Activated naive CD8-positive, alpha-beta T cell treated with anti-CD3 and anti-CD28 coated beads, Interleukin-2, amount 10 ng/mL, durations not matched to agents 7 days and 5 days (primary cell): ENCODE measurements around the gene CDK5RAP2. TPM values are rescaled to one million over a fixed set of nuclear protein-coding genes. Genes with fewer than 3 reads are reported as not detected.
"Not testable (repeated sequence)": the region's sequence is repeated elsewhere in the genome, so short reads cannot be mapped to it uniquely, and the experiment has no call there.

Experiments used
- ATAC-seq: fragments of 150-1000 bp; cut with Tn5 transposase; one replicate; pipeline ENCODE4 v1.10.0; 2021; ENCODE audit warnings: low read depth, moderate library complexity
- POLR2A ChIA-PET: fragments of 350-600 bp; sonication (Branson Sonifier 250); formaldehyde crosslinking; loops from one replicate; lab custom pipeline; 2021; ENCODE audit warnings: antibody characterized with exemption; lab: Charles Lee
- DNase-seq: peaks from one replicate; pipeline ENCODE4 v3.0.0; 2021
- H3K27ac Mint-ChIP-seq: one replicate; pipeline ENCODE4 v1.8.0; 2022; ENCODE audit warnings: mild to moderate bottlenecking, mixed read lengths
- H3K27me3 Mint-ChIP-seq: one replicate; pipeline ENCODE4 v1.8.0; 2022; ENCODE audit warnings: mild to moderate bottlenecking, moderate library complexity, mixed read lengths
- H3K36me3 Mint-ChIP-seq: one replicate; pipeline ENCODE4 v1.8.0; 2021; ENCODE audit warnings: mild to moderate bottlenecking, mixed read lengths
- H3K4me1 Mint-ChIP-seq: one replicate; pipeline ENCODE4 v1.8.0; 2021; ENCODE audit warnings: mixed read lengths
- H3K4me3 Mint-ChIP-seq: one replicate; pipeline ENCODE4 v1.8.0; 2022; ENCODE audit warnings: mild to moderate bottlenecking, moderate library complexity, mixed read lengths
- H3K9me3 Mint-ChIP-seq: one replicate; pipeline ENCODE4 v1.8.0; 2021; ENCODE audit warnings: mixed read lengths
- total RNA-seq, 2 experiments: library from RNA; stranded (reverse); gene quantifications; one replicate each; pipeline ENCODE4 v1.2.3, GENCODE V29; 2021

CDK5RAP2 gene
- total RNA-seq, 2 experiments from 2014 or later = 113 TPM

- peaks cover 11% of the 10 kb centered on the region for H3K9me3 Mint-ChIP-seq
- POLR2A ChIA-PET = no interaction called here
- peaks cover 4% of the 10 kb centered on the region for H3K4me1 Mint-ChIP-seq
- no peak for ATAC-seq
- peaks cover 80% of the 10 kb centered on the region for H3K36me3 Mint-ChIP-seq
- no peak overlapping the region for H3K27ac Mint-ChIP-seq
- no peaks in the 10 kb centered on the region for H3K27me3 Mint-ChIP-seq
- DNase-seq = no peak
- no peak overlapping the region for H3K4me3 Mint-ChIP-seq
Observed at GRCh38 chr9:120507936-120508510, 71.9 kb downstream of the CDK5RAP2 start.

DNA sequence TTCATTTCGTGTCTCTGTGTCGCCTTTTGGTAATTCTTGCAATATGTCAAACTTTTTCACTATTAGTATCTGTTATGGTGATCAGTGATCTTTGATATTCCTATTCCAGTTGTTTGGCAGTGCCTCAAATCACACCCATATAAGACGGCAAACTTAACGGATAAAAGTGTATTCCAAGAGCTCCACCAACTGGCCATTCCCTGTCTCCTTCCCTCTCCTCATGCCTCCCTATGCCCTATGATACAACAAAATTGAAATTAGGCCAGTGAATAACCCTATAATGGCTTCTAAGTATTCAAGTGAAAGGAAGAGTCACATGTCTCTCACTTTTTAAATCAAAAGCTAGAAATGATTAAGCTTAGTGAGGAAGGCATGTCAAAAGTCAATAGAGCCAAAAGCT, 74.8 kb downstream of the CDK5RAP2 start:
- no peak for ATAC-seq
- Mint-ChIP-seq H3K9me3 (peaks cover 10% of the 10 kb centered on the region), H3K27me3 (no peaks in the 10 kb centered on the region), H3K27ac (no peak overlapping the region), H3K36me3 (peaks cover 69% of the 10 kb centered on the region), H3K4me3 (no peak overlapping the region), H3K4me1 (peaks cover 5% of the 10 kb centered on the region)
- no peak for DNase-seq
- POLR2A ChIA-PET = no interaction called here

- peaks cover 3% of the 10 kb centered on the region for H3K4me1 Mint-ChIP-seq
- DNase-seq (no peak), ATAC-seq (no peak)
- no peak overlapping the region for H3K27ac Mint-ChIP-seq
- no peak overlapping the region for H3K4me3 Mint-ChIP-seq
- peaks cover 46% of the 10 kb centered on the region for H3K36me3 Mint-ChIP-seq
- POLR2A ChIA-PET = no interaction called here
- no peaks in the 10 kb centered on the region for H3K27me3 Mint-ChIP-seq
- no peaks in the 10 kb centered on the region for H3K9me3 Mint-ChIP-seq
Observed at GRCh38 chr9:120500733-120501132, 79.2 kb downstream of the CDK5RAP2 start.

DNA sequence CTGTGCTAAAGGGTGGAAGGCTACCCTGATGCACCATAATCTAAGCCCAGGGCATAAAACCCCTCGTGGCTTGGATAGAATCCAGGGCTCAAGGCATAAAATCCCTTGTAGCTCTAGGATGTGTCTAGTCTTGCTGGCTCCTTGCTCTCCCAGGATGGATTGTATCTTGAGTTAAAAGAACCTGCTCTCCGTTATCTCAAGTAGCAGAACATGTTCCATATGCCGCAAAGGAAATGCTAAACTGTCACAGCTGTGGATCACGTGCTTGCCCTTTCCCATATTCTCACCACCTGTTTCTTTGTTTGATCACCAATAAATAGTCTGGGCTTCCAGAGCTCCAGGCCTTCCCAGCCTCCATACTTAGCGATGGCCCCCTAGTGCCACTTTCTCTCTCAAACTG, 82.1 kb downstream of the CDK5RAP2 start:
- H3K9me3 Mint-ChIP-seq, H3K27ac Mint-ChIP-seq, H3K4me1 Mint-ChIP-seq, H3K27me3 Mint-ChIP-seq, POLR2A ChIA-PET, DNase-seq, ATAC-seq, H3K4me3 Mint-ChIP-seq: not testable (repeated sequence)
- H3K36me3 Mint-ChIP-seq = peaks cover 33% of the 10 kb centered on the region

DNA sequence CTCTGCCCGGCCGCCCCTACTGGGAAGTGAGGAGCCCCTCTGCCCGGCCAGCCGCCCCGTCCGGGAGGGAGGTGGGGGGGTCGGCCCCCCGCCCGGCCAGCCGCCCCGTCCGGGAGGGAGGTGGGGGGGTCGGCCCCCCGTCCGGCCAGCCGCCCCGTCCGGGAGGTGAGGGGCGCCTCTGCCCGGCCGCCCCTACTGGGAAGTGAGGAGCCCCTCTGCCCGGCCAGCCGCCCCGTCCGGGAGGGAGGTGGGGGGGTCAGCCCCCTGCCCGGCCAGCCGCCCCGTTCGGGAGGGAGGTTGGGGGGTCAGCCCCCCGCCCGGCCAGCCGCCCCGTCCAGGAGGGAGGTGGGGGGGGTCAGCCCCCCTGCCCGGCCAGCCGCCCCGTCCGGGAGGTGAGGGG, 83.5 kb downstream of the CDK5RAP2 start:
- H3K4me3 Mint-ChIP-seq, POLR2A ChIA-PET, H3K27me3 Mint-ChIP-seq, H3K27ac Mint-ChIP-seq, H3K9me3 Mint-ChIP-seq, H3K4me1 Mint-ChIP-seq, ATAC-seq, DNase-seq: not testable (repeated sequence)
- H3K36me3 Mint-ChIP-seq = peaks cover 29% of the 10 kb centered on the region

GRCh38 chr9:120490888-120491595, 88.9 kb downstream of the CDK5RAP2 start:
- Mint-ChIP-seq H3K27me3 (no peaks in the 10 kb centered on the region), H3K27ac (peak overlapping the region; percentile 5), H3K4me3 (no peak overlapping the region), H3K9me3 (no peaks in the 10 kb centered on the region), H3K36me3 (peaks cover 52% of the 10 kb centered on the region), H3K4me1 (peaks cover 7% of the 10 kb centered on the region)
- ATAC-seq (peak; percentile 33), DNase-seq (no peak)
- POLR2A ChIA-PET = no interaction called here

DNA sequence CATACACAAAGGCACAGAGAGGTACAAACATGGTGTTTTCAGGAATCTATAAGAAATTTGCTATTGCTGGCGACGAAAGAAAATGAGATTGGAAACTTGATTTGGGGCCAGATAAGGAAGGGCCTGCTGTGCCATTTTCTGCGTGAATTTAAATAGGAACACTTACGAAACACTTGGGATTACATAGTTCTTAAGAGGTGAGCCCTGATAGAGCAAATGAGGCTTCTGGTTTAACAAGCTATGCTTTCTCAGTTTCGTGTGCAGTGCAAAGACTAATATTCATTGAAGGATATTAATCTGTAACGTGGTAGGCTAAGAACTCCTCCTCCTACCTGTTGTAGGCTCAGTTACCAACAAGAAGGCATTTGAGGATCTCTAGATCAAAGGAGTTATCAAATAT, 93.1 kb downstream of the CDK5RAP2 start:
- DNase-seq (no peak), ATAC-seq (no peak)
- Mint-ChIP-seq H3K36me3 (peaks cover 47% of the 10 kb centered on the region), H3K4me3 (no peak overlapping the region), H3K27me3 (no peaks in the 10 kb centered on the region), H3K4me1 (peaks cover 7% of the 10 kb centered on the region), H3K9me3 (no peaks in the 10 kb centered on the region), H3K27ac (no peak overlapping the region)
- POLR2A ChIA-PET = no interaction called here

GRCh38 chr9:120486347-120486746, 93.6 kb downstream of the CDK5RAP2 start:
- no peaks in the 10 kb centered on the region for H3K27me3 Mint-ChIP-seq
- no peak for ATAC-seq
- no peak overlapping the region for H3K27ac Mint-ChIP-seq
- DNase-seq = no peak
- peaks cover 4% of the 10 kb centered on the region for H3K4me1 Mint-ChIP-seq
- POLR2A ChIA-PET = no interaction called here
- H3K4me3 Mint-ChIP-seq = no peak overlapping the region
- no peaks in the 10 kb centered on the region for H3K9me3 Mint-ChIP-seq
- H3K36me3 Mint-ChIP-seq = peaks cover 47% of the 10 kb centered on the region

GRCh38 chr9:120485788-120486187, 94.2 kb downstream of the CDK5RAP2 start:
- peaks cover 1% of the 10 kb centered on the region for H3K4me1 Mint-ChIP-seq
- no peak overlapping the region for H3K27ac Mint-ChIP-seq
- H3K27me3 Mint-ChIP-seq = no peaks in the 10 kb centered on the region
- H3K4me3 Mint-ChIP-seq = no peak overlapping the region
- no peak for ATAC-seq
- POLR2A ChIA-PET = no interaction called here
- peaks cover 45% of the 10 kb centered on the region for H3K36me3 Mint-ChIP-seq
- H3K9me3 Mint-ChIP-seq = no peaks in the 10 kb centered on the region
- DNase-seq = no peak

- peaks cover 2% of the 10 kb centered on the region for H3K4me1 Mint-ChIP-seq
- H3K27me3 Mint-ChIP-seq = no peaks in the 10 kb centered on the region
- no peak overlapping the region for H3K4me3 Mint-ChIP-seq
- ATAC-seq (no peak), DNase-seq (no peak)
- H3K36me3 Mint-ChIP-seq = peaks cover 33% of the 10 kb centered on the region
- no peaks in the 10 kb centered on the region for H3K9me3 Mint-ChIP-seq
- POLR2A ChIA-PET = no interaction called here
- no peak overlapping the region for H3K27ac Mint-ChIP-seq
Observed at GRCh38 chr9:120484162-120484561, 95.8 kb downstream of the CDK5RAP2 start.

DNA sequence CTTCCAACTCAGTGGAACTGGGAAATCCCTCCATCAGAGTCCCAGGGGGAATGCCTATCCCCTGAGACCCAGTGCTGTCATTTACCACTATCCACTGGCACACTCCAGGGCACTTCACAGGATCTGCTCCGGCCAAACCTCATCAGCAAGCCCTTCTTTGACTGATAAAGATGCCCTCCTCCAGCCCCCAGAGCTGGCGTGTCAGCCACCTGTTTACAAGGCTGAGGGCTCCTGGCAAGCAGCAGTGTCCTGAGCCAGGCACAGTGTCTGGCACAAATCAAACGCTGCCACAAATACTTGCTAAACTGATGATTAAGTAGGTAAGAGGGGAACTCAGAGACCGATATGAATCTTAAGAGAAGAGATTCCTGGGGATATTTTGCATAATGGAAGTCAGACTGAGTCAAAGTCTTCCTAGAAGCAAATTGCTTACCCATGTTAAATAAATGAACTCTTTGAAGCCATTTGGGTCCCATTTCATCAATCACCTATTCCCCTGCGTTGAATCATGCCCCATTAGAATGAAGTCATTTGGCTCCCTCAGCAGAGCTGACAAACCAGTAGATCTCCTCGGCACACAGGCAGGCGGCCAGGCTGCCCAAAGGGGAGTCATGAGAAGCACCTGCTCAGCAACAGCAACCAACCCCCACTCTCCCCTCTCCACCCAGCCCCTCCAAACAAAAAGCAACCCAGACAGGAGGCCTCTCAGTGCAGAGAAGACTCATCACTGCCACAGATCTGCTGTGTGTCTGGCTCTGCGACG, 97.4 kb downstream of the CDK5RAP2 start:
- H3K27me3 Mint-ChIP-seq = no peaks in the 10 kb centered on the region
- no peaks in the 10 kb centered on the region for H3K9me3 Mint-ChIP-seq
- H3K4me3 Mint-ChIP-seq = no peak overlapping the region
- H3K36me3 Mint-ChIP-seq = peaks cover 23% of the 10 kb centered on the region
- POLR2A ChIA-PET = no interaction called here
- no peak for DNase-seq
- peaks cover 2% of the 10 kb centered on the region for H3K4me1 Mint-ChIP-seq
- no peak for ATAC-seq
- no peak overlapping the region for H3K27ac Mint-ChIP-seq

DNA sequence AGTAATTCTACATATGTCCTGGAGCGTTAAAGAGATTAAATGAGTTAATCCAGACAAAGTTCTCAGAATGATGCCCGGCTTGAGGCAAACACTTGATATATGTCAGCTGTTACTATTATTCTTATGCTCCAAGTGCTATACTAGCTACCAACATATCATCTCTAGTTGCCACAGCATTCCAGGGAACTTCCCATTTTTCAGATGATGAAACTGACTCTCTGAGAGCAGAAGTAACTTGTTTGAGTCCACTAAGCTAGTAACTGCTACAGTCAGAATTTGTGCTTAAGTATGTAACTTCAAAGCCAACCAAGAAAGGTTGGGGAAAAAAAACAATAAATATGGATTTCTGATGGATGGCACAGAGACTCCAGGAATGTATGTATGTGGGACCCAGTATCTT, 98.1 kb downstream of the CDK5RAP2 start:
- no peaks in the 10 kb centered on the region for H3K27me3 Mint-ChIP-seq
- no peak overlapping the region for H3K27ac Mint-ChIP-seq
- ATAC-seq = no peak
- POLR2A ChIA-PET = no interaction called here
- peaks cover 18% of the 10 kb centered on the region for H3K36me3 Mint-ChIP-seq
- no peaks in the 10 kb centered on the region for H3K9me3 Mint-ChIP-seq
- no peak overlapping the region for H3K4me3 Mint-ChIP-seq
- no peak for DNase-seq
- peaks cover 2% of the 10 kb centered on the region for H3K4me1 Mint-ChIP-seq

DNA sequence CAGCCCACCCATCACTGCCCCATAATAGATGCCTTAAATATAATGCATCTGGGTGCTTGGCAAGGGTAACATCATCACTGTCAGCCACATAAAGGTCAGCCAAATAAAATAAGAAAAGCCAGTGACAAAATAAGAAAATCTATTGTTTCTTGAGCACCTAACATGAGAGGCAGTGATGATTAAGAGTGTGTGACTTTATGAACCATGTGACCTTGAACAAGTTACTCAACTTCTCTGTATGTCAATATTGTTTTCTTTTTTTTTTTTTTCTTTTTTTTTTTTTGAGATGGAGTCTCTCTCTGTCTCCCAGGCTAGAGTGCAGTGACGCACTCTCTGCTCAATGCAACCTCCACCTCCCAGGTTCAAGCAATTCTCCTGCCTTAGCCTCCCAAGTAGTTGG, 98.7 kb downstream of the CDK5RAP2 start:
- ATAC-seq (no peak), DNase-seq (no peak)
- POLR2A ChIA-PET = no interaction called here
- Mint-ChIP-seq H3K4me3 (no peak overlapping the region), H3K27me3 (no peaks in the 10 kb centered on the region), H3K9me3 (no peaks in the 10 kb centered on the region), H3K4me1 (peaks cover 2% of the 10 kb centered on the region), H3K27ac (no peak overlapping the region), H3K36me3 (peaks cover 13% of the 10 kb centered on the region)

- Mint-ChIP-seq H3K4me3 (no peak overlapping the region), H3K4me1 (peaks cover 2% of the 10 kb centered on the region), H3K9me3 (no peaks in the 10 kb centered on the region), H3K27me3 (no peaks in the 10 kb centered on the region), H3K36me3 (peaks cover 12% of the 10 kb centered on the region), H3K27ac (no peak overlapping the region)
- ATAC-seq (no peak), DNase-seq (no peak)
- POLR2A ChIA-PET = no interaction called here
Observed at GRCh38 chr9:120480707-120481106, 99.3 kb downstream of the CDK5RAP2 start.
